Measurements from ENCODE around the gene ZNF326.
"Not testable (repeated sequence)": the region's sequence is repeated elsewhere in the genome, so short reads cannot be mapped to it uniquely, and the experiment has no call there.

Gene ZNF326

GRCh38 chr1:89966656-89967055, 28.3 kb upstream of the ZNF326 start:
- no peak for DNase-seq

GRCh38 chr1:89971600-89971999, 23.3 kb upstream of the ZNF326 start:
- no peak for DNase-seq

- no peak for DNase-seq
Observed at GRCh38 chr1:89972024-89972423, 22.9 kb upstream of the ZNF326 start.

DNA sequence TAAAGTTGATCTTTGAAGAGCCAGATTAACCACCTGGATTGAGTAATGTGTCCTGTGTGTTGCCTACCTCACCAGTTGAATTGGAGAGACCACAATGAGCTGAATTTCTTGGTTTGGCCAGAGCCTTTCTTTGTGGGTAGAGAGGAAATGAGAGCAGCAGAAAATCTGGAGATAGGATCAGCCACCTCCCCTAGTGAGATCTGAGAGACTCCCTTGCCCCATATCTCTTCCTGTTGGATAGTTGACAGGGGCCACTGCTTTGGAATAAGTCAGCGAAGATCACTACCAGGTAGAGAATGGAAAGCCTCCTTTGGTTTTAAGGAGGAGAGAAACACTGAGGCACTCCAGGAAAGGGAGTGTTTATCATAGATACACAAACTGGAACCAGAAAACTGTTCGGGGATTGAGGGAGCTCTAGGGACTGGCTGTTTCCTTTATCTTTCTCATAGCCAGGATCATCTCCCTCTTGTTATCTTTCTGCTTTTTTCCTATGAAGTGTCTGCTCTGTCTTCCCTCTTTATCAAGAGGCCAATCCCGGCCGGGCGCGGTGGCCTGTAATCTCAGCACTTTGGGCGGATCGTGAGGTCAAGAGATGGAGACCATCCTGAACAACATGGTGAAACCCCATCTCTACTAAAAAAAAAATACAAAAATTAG, 21.3 kb upstream of the ZNF326 start:
- no peak for DNase-seq

DNA sequence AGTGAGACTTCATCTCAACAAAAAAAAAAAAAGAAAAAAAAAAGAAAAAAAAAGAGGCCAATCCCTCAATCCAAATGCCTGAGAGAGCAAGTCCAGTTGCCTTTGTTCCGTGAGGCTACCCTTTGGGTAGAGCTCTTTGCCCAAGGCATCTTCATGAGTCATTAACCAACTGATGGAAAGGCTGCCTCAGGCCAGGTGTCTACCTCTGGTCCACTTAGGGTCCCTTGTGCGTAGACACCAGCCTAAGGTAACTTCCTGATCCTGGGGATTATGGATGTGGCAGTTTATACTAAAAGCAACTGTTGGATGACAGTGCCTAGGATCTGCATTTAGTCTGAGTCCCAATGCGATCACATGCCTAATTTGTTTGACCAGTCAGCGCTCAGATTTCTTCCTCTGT, 20.7 kb upstream of the ZNF326 start:
- DNase-seq, result no peak

DNA sequence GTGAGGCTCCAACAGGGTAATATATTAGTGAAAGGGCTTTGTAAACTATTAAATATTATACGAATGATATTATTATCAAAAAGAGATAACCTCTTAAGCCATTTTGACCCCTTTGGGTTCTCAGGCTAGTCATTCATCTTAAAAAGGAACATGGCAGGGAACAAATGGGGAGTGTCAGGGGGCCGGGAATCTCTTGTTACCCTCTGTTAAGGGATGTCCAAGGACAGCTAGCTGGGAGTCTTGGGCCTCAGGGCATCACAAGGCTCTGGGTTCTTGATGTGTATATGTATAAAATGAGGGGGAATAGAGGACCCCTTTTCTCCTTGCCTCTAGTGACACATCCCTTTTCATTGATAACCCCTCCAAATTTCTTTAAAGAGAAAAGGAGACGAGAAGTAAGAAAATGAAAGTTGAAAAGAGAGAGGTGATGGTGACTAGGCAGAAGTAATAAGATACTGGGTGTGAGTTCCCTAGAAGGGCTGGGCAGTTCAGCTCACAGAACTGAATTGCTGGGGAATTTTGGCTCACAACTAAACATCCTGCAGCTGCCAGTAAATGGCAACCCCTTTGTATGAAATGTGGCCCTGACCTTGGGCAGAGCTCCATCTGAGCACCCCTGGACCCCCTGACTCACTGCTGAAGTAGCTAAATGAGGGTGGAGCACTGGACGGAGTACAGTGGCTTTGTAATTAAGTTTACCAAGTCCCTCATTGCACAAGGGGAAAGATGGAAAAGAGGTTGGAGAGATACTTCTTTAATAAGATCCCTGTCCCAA, 20.0 kb upstream of the ZNF326 start:
- no peak for DNase-seq

DNA sequence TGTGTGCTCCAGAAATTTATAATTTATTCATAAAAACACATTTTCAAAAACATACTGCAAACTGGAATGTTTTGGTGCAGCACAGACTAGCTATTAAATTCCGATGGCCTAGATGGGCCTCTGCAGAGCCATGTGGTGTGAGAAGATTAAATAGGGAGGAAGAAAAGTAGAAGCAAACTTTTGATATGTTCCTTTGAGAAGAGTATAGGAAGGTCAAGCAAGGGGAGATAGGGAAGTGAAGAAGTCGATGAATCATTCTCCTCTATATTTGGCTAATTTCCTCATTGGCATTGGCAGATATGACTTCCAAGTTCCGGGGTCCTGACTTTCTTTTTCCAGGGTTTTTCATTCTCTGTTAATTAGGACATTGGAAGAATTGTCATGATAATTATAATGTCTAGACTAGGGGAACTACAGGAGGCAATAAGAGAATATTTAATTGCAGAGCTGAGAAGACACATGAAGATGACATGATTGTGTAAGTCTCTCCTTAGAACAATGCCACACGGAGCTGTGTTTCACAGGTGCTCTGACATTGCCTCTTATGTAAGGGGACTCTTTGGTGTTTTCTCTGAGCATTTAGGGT, 19.3 kb upstream of the ZNF326 start:
- no peak for DNase-seq

- no peak for DNase-seq
Observed at GRCh38 chr1:89978755-89979154, 16.2 kb upstream of the ZNF326 start.

DNA sequence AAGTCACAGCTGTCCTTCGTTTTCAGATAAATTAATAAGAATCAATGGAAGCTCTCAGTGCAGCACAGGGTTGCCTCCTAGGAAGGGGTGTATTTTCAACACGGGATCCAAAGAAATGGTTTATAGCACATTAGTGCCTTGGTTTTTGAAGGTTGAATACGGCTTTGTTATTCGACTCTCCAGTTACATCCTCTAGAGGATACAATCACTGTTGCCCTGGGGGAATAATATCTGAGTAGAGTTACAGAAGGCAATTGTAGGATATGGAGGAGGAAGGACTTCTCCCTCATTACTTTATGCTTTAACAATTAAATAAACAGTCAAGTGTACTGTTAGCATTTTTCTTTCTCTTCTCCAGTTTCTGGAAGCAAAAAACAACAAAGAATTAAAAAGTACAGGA, 14.3 kb upstream of the ZNF326 start:
- DNase-seq, result no peak

- not testable (repeated sequence) for DNase-seq
Observed at GRCh38 chr1:89982846-89983245, 12.1 kb upstream of the ZNF326 start.

DNA sequence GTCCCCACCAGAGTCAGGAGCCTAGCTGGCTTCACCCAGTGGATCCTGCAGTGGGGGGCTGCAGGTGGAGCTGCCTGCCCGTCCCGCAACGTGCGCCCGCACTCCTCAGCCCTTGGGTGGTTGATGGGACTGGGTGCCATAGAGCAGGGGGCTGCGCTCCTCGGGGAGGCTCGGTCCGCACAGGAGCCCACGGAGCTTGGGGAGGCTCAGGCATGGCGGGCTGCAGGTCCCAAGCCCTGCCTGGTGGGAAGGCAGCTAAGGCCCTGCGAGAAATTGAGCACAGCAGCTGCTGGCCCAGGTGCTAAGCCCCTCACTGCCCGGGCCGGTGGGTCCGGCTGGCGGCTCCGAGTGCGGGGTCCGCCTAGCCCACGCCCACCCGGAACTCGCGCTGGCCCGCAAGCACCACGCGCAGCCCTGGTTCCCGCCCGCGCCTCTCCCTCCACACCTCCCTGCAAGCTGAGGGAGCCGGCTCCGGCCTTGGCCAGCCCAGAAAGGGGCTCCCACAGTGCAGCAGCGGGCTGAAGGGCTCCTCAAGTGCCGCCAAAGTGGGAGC, 10.3 kb upstream of the ZNF326 start:
- not testable (repeated sequence) for DNase-seq

- no peak for DNase-seq
Observed at GRCh38 chr1:89986020-89986419, 8.9 kb upstream of the ZNF326 start.

GRCh38 chr1:89987159-89987819, 7.6 kb upstream of the ZNF326 start:
- no peak for DNase-seq

- no peak for DNase-seq
Observed at GRCh38 chr1:89989099-89989498, 5.8 kb upstream of the ZNF326 start.

DNA sequence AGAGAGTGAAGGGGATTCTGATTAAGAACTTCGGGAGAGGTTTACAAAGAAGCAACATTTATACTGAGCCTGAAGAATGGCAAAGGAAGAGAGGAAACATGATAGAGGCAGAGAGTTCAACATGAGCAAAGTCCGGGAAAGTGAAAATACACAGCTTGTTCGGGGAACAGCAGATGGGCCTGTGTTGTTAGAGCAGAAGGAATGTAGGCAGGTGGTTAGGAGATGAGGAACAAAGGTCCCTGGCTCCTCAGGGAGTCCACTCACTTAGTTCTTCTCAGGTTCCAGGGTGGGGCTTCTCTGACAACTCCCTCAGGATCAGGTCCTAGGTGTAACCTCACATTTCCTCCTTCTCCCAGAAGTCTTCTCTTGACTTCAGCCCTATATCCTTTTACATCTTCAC, 5.1 kb upstream of the ZNF326 start:
- DNase-seq, result no peak

DNA sequence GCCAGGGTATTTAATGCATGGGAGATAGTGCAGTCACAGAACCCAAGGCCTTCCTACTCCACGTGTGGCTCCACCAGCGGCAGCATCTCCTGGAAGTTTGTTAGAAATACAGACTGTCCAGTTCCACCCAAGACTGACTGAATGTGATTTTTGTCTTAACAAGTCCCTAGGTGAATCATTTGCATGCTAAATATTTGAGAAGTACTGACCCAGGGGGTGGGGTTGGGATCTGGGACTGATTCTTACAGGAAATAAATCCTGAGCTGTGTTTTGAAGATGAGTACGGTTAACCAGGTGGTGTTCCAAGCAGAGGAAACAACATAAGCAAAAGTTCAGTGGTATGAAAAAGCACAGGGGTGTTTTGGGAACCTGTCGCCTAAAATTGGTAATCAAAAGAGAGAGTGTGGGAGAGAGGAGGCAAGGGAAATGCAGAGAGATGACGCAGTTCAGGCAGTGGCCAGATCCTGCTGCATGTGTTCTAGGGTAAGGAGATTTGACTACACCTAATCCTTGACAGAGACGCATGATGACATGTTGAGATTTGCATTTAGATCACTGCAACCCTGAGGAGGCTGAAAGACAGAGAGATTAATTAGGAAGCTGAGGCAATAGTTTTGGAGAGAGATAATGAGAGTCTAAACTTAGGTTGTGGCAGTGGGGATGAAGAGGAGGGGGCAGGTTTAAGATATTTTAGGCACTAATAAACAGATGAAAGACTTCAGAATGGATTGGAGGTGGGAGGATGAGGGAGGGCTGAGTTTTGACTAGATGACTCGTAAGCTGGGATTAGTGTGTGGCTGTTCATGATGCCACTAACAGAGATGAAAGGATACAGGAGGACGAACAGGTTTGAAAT, 3.7 kb upstream of the ZNF326 start:
- no peak for DNase-seq

GRCh38 chr1:89993541-89993940, 1.4 kb upstream of the ZNF326 start:
- no peak for DNase-seq

DNA sequence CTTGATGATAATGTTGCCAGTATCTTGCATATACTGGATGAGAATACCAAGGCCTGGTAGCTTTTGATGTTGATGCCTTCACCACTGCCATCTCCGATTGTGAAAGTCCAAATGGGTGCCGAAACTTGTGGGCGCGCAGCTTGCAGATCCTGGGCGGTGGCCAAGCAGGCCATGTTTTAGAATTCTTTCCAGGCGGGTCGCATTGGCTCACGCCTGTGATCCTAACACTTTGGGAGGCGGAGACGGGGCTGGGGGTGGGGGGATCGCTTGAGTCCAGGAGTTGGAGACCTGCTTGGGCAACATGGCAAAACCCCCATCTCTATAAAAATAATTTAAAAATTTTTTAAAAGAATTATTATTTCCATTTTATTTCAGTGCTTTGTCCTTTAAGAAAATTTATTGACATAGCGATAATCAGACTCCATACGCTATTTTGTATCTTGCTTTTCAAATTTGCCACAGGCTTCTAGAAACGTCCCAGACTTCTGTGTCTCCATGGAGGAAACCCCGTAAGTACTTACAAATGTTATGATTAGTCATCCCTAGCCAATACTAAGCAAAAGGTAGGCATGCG, 592 bp upstream of the ZNF326 start:
- DNase-seq, result no peak

DNA sequence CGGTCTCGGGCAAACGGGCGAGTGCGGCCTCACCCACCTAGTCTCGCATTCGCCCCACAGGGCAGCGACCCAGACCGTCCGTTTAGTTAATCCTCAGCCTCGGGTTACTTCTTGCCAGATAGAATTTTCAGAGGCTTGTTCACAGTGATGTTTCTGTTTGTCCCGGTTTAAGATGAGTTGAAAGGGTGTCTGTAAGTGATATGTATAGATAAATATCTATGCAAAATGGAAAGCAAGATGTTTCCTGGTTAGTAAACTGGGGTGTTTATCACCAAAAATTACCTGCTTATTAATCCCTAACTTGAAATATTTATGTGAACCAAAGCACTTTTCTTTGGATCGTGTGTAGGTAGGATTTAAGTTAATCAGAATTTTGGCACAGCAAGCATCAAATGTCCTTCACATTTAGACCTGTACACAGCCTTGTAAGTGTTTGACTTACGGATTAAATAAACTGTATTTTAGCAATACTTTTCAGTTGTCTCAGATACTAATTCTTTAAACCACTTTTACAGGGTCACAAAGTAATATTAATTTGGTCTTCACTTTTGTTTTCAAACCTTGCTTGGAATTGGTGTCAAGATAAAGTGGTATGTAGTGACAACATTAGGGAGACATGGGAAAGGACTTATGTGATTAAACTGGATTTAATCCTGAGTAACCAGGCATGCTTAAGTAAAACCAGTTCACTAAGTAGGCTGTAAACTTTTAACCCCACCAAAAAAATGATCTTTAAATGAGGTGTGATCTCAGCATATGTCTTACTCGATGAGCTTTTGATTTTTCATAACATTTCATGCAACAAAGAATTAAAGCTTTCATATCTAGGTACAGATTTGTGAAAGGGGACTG, 914 bp downstream of the ZNF326 start:
- DNase-seq, result no peak

DNA sequence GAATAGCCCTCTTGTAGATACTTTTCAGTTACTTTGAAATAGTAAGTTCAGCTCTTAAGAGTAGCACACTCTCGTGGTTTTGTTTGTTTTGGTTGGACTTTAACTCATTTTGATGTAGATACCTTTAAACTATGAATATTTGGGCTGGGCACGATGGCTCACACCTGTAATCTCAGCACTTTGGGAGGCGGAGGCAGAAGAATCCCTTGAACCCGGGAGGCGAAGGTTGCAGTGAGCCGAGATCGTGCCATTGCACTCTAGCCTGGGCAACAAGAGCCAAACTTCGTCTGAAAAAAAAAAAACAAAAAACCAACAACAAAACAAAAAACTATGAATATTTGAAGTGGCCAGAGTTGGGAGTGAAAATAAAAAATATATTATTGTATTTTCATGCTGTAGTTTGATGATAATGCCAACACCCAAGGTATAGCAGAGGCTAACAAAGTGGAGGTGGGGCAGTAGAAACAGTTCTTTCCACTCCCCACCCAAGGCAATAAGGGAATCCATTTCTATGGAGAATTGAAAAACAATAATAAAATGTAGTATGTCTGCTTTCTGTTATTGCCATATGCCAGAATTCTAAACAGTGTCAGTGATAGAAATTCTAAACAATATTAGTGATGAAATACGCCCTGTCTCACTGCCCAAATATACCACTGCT, 1.7 kb downstream of the ZNF326 start:
- no peak for DNase-seq

GRCh38 chr1:89997152-89997551, 2.2 kb downstream of the ZNF326 start:
- DNase-seq, result not testable (repeated sequence)

All from activated CD4-positive, CD25-positive, alpha-beta regulatory T cell treated with anti-CD3 and anti-CD28 coated beads, Interleukin-2, amount 50 U/mL, for 72 hours (primary cell).